Activated CD8-positive, alpha-beta T cell treated with anti-CD3 and anti-CD28 coated beads for 36 hours (primary cell): ENCODE measurements around the gene ATP2B2. TPM values are rescaled to one million over a fixed set of nuclear protein-coding genes. Genes with fewer than 3 reads are reported as not detected.
"Not testable (repeated sequence)": the region's sequence is repeated elsewhere in the genome, so short reads cannot be mapped to it uniquely, and the experiment has no call there.

Source experiments
- ATAC-seq: fragments of 200-7000 bp; cut with Tn5 transposase; one replicate; pipeline ENCODE4 v1.10.0; 2021; ENCODE audit warnings: mild to moderate bottlenecking, moderate library complexity
- CTCF ChIA-PET: fragments of 350-600 bp; sonication (Branson Sonifier 250); formaldehyde crosslinking; loops from one replicate; lab custom pipeline; 2021; ENCODE audit warnings: antibody characterized with exemption; lab: Charles Lee
- POLR2A ChIA-PET: fragments of 350-600 bp; sonication (Branson Sonifier 250); formaldehyde crosslinking; loops from one replicate; lab custom pipeline; 2021; ENCODE audit warnings: antibody characterized with exemption; lab: Charles Lee
- DNase-seq: peaks from one replicate; pipeline ENCODE4 v3.0.0-alpha.2; 2020
- H3K27ac Mint-ChIP-seq: one replicate; pipeline ENCODE4 v1.8.0; 2021; ENCODE audit warnings: mild to moderate bottlenecking, mixed read lengths
- H3K27me3 Mint-ChIP-seq: one replicate; pipeline ENCODE4 v1.8.0; 2021; ENCODE audit warnings: mixed read lengths
- H3K36me3 Mint-ChIP-seq: one replicate; pipeline ENCODE4 v1.8.0; 2021; ENCODE audit warnings: low read depth, mixed read lengths
- H3K4me1 Mint-ChIP-seq: one replicate; pipeline ENCODE4 v1.8.0; 2021; ENCODE audit warnings: low read depth, mixed read lengths
- H3K4me3 Mint-ChIP-seq: one replicate; pipeline ENCODE4 v1.8.0; 2021; ENCODE audit warnings: mild to moderate bottlenecking, moderate library complexity, mixed read lengths
- H3K9me3 Mint-ChIP-seq: one replicate; pipeline ENCODE4 v1.8.0; 2021; ENCODE audit warnings: mixed read lengths
- CTCF ChIP-seq: fragments of 200-600 bp; IDR thresholded peaks from one replicate; pipeline ENCODE4 v1.8.0; 2022; ENCODE audit warnings: antibody characterized with exemption, mild to moderate bottlenecking
- intact Hi-C: fragments of 100-400 bp; cut with micrococcal nuclease; formaldehyde crosslinking; loops from one replicate; pipeline ENCODE4 v1.10.0; 2022
- total RNA-seq, 2 experiments: library from RNA; stranded (reverse); gene quantifications; one replicate each; pipeline ENCODE4 v1.2.3, GENCODE V29; 2021

ATP2B2 gene
- total RNA-seq, 2 experiments from 2014 or later, result not detected

GRCh38 chr3:10299679-10300078 is 205.7 kb downstream of the ATP2B2 start:
- H3K4me3 Mint-ChIP-seq, result no peak overlapping the region
- intact Hi-C loops, result no loop called here
- TF ChIP-seq CTCF, result no peak
- H3K4me1 Mint-ChIP-seq, result peaks cover 12% of the 10 kb centered on the region
- ATAC-seq, result peak; percentile 87
- no peaks in the 10 kb centered on the region for H3K9me3 Mint-ChIP-seq
- H3K36me3 Mint-ChIP-seq, result peaks cover 40% of the 10 kb centered on the region
- ChIA-PET POLR2A (interaction anchor here (1.2 kb wide), 1 partner anchor 12 kb away, joined by 4 read pairs; no protein-coding TSS in a partner anchor), CTCF (no interaction called here)
- DNase-seq, result peak; percentile 27
- H3K27ac Mint-ChIP-seq, result peak overlapping the region; percentile 82
- no peaks in the 10 kb centered on the region for H3K27me3 Mint-ChIP-seq

- intact Hi-C loops, result no loop called here
- TF ChIP-seq CTCF, result no peak
- H3K27me3 Mint-ChIP-seq, result no peaks in the 10 kb centered on the region
- CTCF ChIA-PET, result no interaction called here
- peak overlapping the region; percentile 82 for H3K27ac Mint-ChIP-seq
- H3K4me1 Mint-ChIP-seq, result peaks cover 12% of the 10 kb centered on the region
- ATAC-seq, result no peak
- no peaks in the 10 kb centered on the region for H3K9me3 Mint-ChIP-seq
- DNase-seq, result no peak
- POLR2A ChIA-PET, result interaction anchor here (0.6 to 1.2 kb wide), 2 partner anchors 9 to 13 kb away, joined by 3 to 4 read pairs; no protein-coding TSS in a partner anchor
- no peak overlapping the region for H3K4me3 Mint-ChIP-seq
- H3K36me3 Mint-ChIP-seq, result peaks cover 40% of the 10 kb centered on the region
These were observed 206.2 kb downstream of the ATP2B2 start for GRCh38 chr3:10299175-10299574.

DNA sequence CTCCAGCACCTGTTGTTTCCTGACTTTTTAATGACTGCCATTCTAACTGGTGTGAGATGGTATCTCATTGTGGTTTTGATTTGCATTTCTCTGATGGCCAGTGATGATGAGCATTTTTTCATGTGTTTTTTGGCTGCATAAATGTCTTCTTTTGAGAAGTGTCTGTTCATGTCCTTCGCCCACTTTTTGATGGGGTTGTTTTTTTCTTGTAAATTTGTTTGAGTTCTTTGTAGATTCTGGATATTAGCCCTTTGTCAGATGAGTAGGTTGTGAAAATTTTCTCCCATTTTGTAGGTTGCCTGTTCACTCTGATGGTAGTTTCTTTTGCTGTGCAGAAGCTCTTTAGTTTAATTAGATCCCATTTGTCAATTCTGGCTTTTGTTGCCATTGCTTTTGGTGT is 207.3 kb downstream of the ATP2B2 start:
- H3K27me3 Mint-ChIP-seq, H3K27ac Mint-ChIP-seq, H3K4me3 Mint-ChIP-seq, H3K9me3 Mint-ChIP-seq, DNase-seq, CTCF ChIA-PET, ATAC-seq, POLR2A ChIA-PET, intact Hi-C loops: not testable (repeated sequence)
- Mint-ChIP-seq H3K36me3 (peaks cover 35% of the 10 kb centered on the region), H3K4me1 (peaks cover 12% of the 10 kb centered on the region)

GRCh38 chr3:10294030-10294586 is 211.3 kb downstream of the ATP2B2 start:
- CTCF ChIA-PET, result interaction anchor here (1.0 kb wide), 1 partner anchor 30 kb away, joined by 6 read pairs; no protein-coding TSS in a partner anchor
- TF ChIP-seq CTCF, result no peak
- no peaks in the 10 kb centered on the region for H3K27me3 Mint-ChIP-seq

DNA sequence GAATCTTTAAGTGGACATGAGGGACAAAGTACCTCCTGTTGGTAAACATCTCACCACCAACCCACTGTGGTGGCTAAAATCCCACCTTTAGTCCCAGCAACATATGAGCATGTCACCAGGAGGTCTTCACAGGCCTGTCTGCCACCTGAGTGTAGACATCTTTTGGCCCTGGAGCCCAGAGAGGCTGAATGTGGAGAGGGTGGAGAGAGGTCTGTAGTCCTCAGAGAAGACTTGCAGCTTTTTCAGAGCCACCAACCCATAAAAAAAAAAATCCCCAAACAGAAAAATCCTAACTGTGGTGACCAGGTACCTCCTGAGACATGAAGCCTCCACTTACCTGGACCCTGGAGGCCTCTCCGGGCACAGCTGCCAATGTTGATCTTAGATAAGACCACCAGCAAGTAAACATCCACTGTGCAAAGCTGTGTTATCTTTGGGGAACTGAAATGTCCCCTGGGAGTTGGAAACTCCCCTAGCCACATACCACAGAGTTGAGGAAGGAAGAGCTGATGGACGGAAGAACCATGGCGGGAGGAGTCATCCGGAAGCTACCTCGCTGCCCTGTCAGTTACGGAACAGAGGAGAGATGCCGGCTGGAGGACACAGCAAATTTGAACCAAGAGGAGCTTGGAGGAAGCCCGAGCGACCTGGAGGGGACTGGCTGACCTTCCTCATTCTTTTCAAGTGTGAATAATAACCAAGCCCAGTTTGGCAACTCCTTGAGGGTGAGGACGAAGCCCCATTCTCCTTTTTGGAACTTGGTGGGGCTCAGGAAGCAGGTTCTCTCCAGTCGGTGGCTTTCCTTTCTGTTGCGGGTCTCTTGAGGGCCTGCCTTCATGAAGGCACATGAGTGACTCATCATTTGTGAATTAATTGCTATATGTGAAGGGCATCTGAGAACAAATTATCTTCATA is 212.6 kb downstream of the ATP2B2 start, which contains the start of gene GHRL:
TSS of gene GHRL (minus strand) at position 443 of the 915 bp plus-strand sequence. CDS start 2,767 bp downstream, outside the sequence.
- peaks cover 9% of the 10 kb centered on the region for H3K4me1 Mint-ChIP-seq
- peak; percentile 24 for ATAC-seq
- H3K27me3 Mint-ChIP-seq, result no peaks in the 10 kb centered on the region
- H3K9me3 Mint-ChIP-seq, result no peaks in the 10 kb centered on the region
- H3K4me3 Mint-ChIP-seq, result no peak within 1 kb of the TSS
- intact Hi-C loops, result no loop called here
- H3K27ac Mint-ChIP-seq, result peak within 1 kb of the TSS; percentile 36
- peaks cover 22% of the 10 kb centered on the region for H3K36me3 Mint-ChIP-seq
- POLR2A ChIA-PET, result interaction anchor here (0.7 to 2.5 kb wide), 6 partner anchors 9 to 133 kb away, joined by 3 to 10 read pairs (median 4); partner anchors contain the start of gene SEC13
- no peak for DNase-seq
- CTCF ChIA-PET, result interaction anchor here (0.7 to 1.3 kb wide), 3 partner anchors 15 to 29 kb away, joined by 3 to 6 read pairs (median 6); no protein-coding TSS in a partner anchor
- TF ChIP-seq CTCF, result no peak

More at GRCh38 chr3:10294030-10294586, 211.3 kb downstream of the ATP2B2 start:
- intact Hi-C loops, result no loop called here
- no peak overlapping the region for H3K27ac Mint-ChIP-seq
- H3K4me1 Mint-ChIP-seq, result peaks cover 12% of the 10 kb centered on the region
- POLR2A ChIA-PET, result interaction anchor here (2.5 kb wide), 1 partner anchor 10 kb away, joined by 8 read pairs; no protein-coding TSS in a partner anchor
- peaks cover 22% of the 10 kb centered on the region for H3K36me3 Mint-ChIP-seq
- no peak for ATAC-seq
- no peak overlapping the region for H3K4me3 Mint-ChIP-seq
- H3K9me3 Mint-ChIP-seq, result no peaks in the 10 kb centered on the region
- no peak for DNase-seq
